HG03060 (cell line): ENCODE data around the gene UFM1.
"Not testable (repeated sequence)": the region's sequence is repeated elsewhere in the genome, so short reads cannot be mapped to it uniquely, and the experiment has no call there.

ENCODE experiments used
- ATAC-seq: cut with Tn5 transposase; IDR thresholded peaks from one replicate; pipeline ENCODE4 v1.9.1; 2021; ENCODE audit warnings: low read depth, moderate number of reproducible peaks; ENCODE audit not compliant: unreplicated experiment

Gene UFM1

GRCh38 chr13:38363746-38364145, 14.1 kb downstream of the UFM1 start:
- ATAC-seq: not testable (repeated sequence)

GRCh38 chr13:38365661-38366060, 16.0 kb downstream of the UFM1 start:
- no peak for ATAC-seq

DNA sequence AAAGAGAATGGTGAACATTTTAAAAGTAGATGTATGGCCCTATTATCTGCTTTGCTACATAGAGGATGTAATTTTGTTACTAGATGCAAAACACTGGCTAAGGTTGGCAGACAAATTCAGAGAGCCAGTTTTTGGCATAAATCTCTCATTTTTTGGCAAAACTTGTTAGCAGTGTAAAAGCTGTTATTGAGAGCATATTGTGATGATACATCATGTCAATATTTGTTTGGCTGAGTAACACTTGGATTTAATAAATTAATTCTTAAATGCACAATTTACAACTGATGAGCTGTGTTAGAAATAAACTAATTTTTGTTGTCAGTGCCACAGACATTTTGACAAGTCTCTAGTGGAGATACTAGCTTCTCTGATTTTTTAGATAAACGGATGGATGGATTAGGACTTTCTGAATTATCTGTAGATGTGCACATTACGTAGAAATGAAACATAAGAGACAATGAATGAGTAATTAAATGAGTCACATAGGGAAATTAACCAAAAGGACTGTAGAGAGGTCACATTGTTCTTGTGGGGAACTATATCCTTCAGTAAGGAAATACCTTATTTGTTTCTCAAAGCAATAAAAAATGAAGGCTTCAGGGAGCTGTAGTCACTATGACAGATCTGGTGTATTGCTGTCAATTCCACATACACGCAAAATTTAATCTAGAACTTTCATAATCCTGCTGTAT, 17.4 kb downstream of the UFM1 start:
- no peak for ATAC-seq

- ATAC-seq: no peak
Observed at GRCh38 chr13:38369058-38369457, 19.4 kb downstream of the UFM1 start.

DNA sequence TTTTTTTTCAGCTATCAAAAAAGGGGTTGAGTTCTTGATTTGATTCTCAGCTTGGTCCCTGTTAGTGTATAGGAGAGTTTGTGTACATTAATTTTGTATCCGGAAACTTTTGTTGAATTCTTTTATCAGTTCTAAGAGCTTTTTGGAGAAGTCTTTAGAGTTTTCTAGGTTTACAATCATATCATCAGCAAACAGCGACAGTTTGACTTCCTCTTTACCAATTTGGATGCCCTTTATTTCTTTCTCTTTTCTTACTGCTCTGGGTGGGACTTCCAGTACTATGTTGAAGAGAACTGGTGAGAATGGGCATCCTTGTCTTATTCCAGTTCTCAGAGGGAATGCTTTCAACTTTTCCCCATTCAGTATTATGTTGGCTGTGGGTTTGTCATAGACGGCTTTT, 20.4 kb downstream of the UFM1 start:
- ATAC-seq: not testable (repeated sequence)

GRCh38 chr13:38372820-38373383, 23.3 kb downstream of the UFM1 start:
- ATAC-seq: no peak

GRCh38 chr13:38376546-38376945, 26.9 kb downstream of the UFM1 start:
- no peak for ATAC-seq

DNA sequence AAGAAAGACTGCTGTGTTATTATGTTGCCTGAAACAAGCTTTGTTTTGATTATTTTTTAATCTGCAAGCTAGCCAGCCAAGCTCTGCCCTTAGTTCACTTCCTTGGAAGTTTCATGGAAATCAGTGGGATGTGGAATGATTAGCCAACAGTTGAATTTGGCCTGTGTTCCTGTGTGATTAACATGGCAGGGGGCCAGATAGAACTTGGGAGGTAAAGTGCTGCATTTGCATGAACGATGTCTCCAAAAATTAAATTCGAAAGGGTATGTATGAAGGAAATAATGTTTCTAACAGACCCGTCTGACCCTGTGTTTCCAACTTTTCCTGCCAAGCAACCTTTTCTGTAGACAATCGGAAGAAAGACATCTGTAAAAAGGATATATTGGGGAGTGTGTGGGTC, 32.2 kb downstream of the UFM1 start:
- no peak for ATAC-seq

GRCh38 chr13:38382946-38383345, 33.3 kb downstream of the UFM1 start:
- ATAC-seq: no peak

GRCh38 chr13:38384171-38384570, 34.5 kb downstream of the UFM1 start:
- ATAC-seq: no peak

DNA sequence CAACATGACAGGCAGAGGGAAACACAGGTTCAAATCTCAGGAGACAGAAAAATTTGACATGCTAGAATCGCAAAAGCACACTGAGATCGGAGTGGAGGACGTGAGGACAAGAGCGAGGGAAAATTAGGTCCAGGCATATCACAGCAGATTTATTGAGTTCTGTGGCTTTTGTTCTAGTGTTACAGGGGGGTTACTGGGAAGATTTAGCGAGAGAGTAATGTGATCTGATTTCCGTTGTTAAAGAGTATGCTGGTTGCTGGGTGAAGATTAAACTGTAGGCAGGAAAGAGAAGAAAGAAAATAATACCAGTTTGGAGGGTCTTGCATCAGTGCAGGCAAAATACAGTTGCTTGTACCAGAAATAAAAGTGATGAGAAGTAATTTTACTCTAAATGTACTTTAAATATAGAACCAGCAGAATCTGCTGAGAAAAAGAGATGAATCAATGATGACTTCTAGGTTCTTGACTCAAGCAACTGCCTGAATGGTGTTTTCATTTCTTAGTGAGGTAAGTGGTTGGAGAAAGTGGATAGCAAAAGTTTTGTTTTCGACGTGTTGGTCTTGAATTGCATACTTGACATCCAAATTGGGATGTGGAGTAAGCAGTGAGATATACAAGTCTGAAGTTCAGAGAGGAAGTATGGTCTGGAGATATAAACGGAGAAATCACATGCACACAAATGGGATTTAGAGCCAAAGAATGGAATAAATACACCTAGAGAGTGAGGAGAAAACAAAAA, 35.7 kb downstream of the UFM1 start:
- ATAC-seq: no peak

DNA sequence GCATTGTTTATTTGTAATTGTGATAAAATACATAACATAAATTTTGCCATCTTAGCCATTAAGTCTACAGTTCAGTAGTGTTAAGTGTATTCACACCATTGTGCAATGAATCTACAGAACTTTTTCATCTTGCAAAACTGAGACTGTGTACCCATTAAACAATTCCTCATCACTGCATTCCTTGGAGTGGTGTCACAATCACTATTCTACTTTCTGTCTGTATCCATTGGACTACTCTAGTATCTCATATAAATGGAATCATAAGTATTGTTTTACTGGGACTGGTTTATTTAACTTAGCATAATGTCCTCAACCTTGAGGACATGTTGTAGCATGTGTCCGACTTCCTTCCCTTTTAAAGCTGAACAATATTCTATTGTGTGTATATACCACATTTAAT, 36.8 kb downstream of the UFM1 start:
- ATAC-seq: no peak

DNA sequence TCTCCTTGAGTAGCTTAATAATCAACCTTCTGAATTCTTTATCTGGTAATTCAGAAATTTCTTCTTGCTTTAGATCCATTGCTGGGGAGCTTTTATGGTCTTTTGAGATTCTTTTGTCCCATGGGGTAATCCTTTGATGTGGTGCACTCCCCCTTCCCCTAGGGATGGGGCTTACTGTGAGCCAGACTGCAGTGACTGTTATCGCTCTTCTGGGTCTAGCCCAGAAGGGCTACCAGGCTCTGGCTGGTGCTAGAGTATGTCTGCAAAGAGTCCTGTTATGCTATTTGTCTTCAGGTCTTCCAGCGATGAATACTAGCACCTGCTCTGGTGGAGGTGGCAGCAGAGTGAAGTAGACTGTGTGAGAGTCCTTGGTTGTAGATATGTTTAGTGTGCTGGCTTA, 41.7 kb downstream of the UFM1 start:
- no peak for ATAC-seq

DNA sequence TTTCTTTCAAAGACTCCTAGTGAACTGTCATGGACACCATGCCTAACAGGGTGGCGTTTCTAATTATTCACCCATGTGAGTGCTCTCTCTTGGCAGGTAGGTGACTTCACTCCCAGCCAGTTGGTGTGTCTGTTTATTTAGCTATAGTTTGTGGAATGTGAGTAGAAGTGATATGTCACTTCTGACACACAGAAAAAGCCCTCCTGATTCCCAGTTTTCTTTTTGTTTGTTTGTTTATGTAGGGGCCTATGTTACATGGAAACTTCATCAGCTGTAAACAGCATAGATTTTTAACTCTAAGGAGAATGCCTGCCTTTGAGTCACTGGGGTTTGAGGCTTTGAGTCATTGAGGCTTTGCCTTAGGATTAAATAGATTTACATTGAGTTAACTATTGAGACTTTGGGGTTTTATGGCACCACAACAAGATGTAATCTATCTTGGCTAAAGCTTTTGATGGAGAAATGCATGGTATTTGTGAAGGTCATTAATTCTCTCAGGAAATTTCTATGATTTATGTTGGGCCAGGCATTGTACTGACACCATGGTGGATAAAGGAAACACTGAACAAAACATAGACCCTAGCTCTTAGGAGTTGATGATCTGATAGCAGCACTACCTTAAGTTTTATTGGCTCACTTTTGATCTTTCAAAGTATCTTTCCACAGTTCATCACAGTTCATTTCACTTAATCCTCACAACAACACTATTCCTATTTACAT, 45.3 kb downstream of the UFM1 start:
- no peak for ATAC-seq

DNA sequence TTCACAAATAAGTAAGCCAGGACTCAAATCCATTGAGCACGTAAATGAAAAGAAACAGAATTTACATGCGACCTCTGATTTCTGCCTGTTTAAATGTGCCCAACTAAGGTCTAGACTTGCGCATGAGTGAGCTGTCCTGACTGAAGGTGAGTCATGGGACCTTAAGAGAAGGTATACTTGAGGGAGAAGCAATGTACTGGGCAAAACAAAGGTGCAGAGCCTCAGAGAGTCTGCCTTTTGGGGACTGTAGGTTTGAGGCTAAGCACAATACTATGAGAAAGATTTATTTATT, 45.8 kb downstream of the UFM1 start:
- ATAC-seq: no peak

DNA sequence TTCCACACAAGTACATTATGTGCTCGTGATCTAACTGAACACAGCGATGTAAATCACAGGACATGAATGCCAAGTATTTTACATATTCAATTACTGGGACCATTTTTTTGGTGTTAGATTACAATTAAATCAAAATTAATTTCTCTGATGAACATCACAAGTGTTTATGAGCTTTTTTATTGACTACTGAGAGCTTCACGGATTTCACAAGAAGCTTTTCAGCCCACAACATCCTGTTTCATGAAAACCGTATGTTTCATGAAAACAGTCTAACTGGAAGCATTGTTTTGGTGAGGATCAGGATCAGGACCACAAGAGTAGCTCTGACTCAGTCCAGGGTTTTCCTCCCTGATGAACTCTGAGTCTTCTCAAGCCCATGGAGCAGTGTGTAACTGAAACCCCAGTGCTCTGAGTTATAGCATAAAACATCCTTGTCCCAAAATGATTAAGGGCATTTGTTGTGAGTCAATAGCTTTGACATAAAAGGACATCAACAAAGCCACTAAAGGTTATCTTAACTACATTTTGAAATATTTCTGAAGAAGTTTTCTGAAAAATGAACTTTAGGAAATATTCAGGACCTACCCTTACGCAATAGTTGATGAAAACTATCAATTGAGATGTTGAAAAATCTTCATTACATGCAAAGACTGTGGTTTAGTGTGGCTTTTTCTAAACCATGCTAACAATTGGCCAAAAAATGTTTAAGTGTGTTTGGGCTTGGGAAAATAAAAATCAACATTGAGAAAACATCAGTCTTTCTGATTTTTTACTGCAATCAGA, 49.3 kb downstream of the UFM1 start:
- ATAC-seq: no peak

- ATAC-seq: no peak
Observed at GRCh38 chr13:38399535-38399934, 49.9 kb downstream of the UFM1 start.

GRCh38 chr13:38401276-38401675, 51.6 kb downstream of the UFM1 start:
- ATAC-seq: no peak

DNA sequence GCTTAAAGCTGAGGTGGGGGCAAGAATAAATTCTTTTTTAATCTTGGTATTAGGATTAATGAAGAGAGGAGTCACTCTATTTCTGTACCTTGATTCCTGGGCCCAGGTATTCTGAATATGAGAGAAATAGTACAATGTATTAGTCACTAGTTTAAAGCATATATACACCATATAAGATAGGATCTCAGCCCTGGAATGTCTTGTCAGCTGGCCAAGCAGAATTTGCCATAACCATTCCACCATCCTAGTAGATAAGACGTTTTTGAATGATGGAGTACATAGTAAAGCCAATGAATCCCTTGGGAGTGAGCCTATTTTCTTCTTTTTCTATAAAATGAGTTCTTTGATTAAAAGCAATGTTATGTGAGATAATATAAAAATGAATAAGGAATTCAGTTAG, 55.6 kb downstream of the UFM1 start:
- no peak for ATAC-seq

- no peak for ATAC-seq
Observed at GRCh38 chr13:38409771-38410170, 60.1 kb downstream of the UFM1 start.

DNA sequence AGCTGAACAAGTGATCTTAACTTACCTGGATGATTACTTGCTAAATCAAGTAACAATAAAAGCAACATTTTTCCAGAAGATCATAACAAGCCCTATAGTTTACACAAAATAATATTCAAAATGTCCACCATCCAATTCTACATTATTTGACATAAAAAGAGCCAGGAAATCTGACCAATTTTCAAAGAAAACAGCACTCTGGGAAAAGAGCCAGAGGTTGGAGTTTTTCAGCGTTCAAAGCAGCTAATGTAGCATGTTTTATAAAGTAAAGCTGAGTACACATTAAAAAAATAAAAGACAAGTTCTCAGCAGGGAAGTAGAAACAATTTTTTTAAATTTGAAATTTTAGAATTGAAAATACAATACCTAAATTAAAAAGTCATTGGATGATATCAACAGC, 62.6 kb downstream of the UFM1 start:
- ATAC-seq: no peak
